ENCODE results near the gene JHY.

JHY gene

DNA sequence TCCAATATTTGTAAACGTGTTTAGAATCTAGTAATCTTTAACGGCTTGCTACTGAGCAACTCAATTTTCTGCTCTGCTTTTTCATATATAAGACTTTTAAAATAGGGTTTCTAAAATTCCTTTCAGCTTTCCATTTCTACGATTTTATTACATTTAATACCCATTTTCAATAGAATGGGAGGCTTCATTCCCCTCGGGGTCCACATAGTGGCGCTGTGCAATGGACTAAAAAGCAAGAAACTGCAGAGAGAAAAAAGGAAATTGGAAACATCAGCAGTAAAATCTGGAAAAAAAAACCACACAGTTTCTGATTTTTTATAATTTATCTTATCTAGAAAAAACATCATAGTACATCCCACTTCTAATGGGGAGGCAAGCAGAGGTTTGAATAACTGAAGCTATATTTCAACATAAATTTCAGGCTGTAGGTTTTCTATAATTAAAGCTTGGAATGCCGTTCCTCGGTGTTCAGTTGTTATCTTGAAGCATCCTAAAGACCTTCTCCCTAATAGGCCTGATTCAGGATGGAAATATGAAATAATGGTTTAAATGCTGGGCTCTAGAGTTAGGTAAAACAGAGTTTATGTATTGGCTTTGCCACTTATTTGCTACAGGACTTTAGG is 18.7 kb upstream of the JHY start:
- peak; percentile 48 for DNase-seq
- no peaks in the 10 kb centered on the region for H3K9me3 ChIP-seq (ENCODE audit: control insufficient read depth, low read length)
- H3K79me1 ChIP-seq (replicated peaks; ENCODE audit: low read length, poor library complexity, severe bottlenecking), result no peaks in the 10 kb centered on the region
- H3K9ac ChIP-seq (ENCODE audit: low read length), result peak overlapping the region; percentile 70
- H3K27ac ChIP-seq (ENCODE audit: low read length, poor library complexity, severe bottlenecking), result no peak overlapping the region
- no peak overlapping the region for H3K14ac ChIP-seq (ENCODE audit: low read length in 2 of 2)
- no peak overlapping the region for H3K4ac ChIP-seq (ENCODE audit: low read depth in 1 of 2, low read length in 2 of 2)
- no peak overlapping the region for H2BK5ac ChIP-seq (ENCODE audit: low read depth, low read length, poor library complexity, severe bottlenecking)
- no peak overlapping the region for H2AK5ac ChIP-seq (ENCODE audit: low read length, severe bottlenecking)
- whole genome bisulfite sequencing, result no CpG with 5 or more reads among the region's 7 CpGs
- H4K8ac ChIP-seq (ENCODE audit: low read length), result no peak overlapping the region
- no peaks in the 10 kb centered on the region for H3K36me3 ChIP-seq (ENCODE audit: control insufficient read depth in 1 of 2, insufficient read depth in 2 of 2, low read depth in 1 of 2, low read length in 2 of 2)
- no peak overlapping the region for H4K91ac ChIP-seq (ENCODE audit: low read length)
- no peak overlapping the region for H3K18ac ChIP-seq (ENCODE audit: low read depth in 1 of 2, low read length in 2 of 2)
- H3K4me2 ChIP-seq (ENCODE audit: low read length, poor library complexity, severe bottlenecking), result no peak overlapping the region
- H2AFZ ChIP-seq (ENCODE audit: low read depth, low read length), result no peak overlapping the region
- peaks cover 0 to 6% of the 10 kb centered on the region in 2 experiments for H3K27me3 ChIP-seq (ENCODE audit: control insufficient read depth in 1 of 2, insufficient read depth in 1 of 2, low read length in 2 of 2)
- H2BK12ac ChIP-seq (ENCODE audit: low read length in 2 of 2), result no peak overlapping the region
- H2BK120ac ChIP-seq (ENCODE audit: low read depth, low read length), result no peak overlapping the region
- no peaks in the 10 kb centered on the region for H3K4me1 ChIP-seq (ENCODE audit: control insufficient read depth, insufficient read depth, low read depth, low read length)
- H2BK15ac ChIP-seq (ENCODE audit: low read depth, poor library complexity, severe bottlenecking), result no peak overlapping the region
- no peak overlapping the region for H3K23ac ChIP-seq (ENCODE audit: low read length in 2 of 2)
- H3K4me3 ChIP-seq (ENCODE audit: insufficient read depth in 1 of 2, low read depth in 1 of 2, low read length in 2 of 2), result no peak overlapping the region

DNA sequence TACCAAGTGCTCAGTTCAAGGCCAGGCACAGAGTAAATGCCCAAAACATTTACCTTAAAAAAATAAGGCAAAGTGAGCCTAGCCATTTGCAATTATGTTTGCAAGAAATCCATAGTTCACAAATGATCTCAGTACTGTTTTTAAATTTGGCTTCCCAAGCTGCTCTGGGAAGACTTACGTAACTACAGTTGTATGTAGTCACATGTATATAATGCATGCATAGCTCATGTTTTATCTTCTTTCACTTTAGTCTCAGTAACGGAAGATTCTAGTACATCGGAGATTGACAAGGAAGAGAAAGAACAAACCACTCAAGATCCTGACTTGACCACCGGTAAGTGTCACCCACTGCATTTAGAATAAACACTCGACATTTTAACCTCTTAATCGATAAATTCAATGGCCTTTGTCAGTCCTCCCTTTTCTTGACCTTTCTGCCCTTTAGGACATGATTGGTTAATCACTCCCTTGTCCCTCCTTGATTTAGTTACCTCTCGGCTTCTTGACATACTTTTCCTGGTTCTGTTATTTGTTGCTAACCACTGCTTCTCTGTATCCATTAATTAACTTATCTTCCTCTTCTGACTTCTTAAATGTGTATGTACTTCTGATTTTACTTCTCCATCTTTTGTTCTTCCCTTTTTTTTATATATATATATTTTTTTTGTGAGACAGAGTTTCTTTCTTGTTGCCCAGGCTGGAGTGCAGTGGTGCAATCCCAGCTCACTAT is 18.0 kb upstream of the JHY start:
- Histone ChIP-seq H3K4ac (ENCODE audit: low read depth in 1 of 2, low read length in 2 of 2) (no peak overlapping the region), H2BK120ac (ENCODE audit: low read depth, low read length) (no peak overlapping the region), H4K91ac (ENCODE audit: low read length) (no peak overlapping the region), H4K8ac (ENCODE audit: low read length) (no peak overlapping the region), H2AFZ (ENCODE audit: low read depth, low read length) (no peak overlapping the region), H3K4me1 (ENCODE audit: control insufficient read depth, insufficient read depth, low read depth, low read length) (no peaks in the 10 kb centered on the region), H3K9me3 (ENCODE audit: control insufficient read depth, low read length) (no peaks in the 10 kb centered on the region), H3K4me2 (ENCODE audit: low read length, poor library complexity, severe bottlenecking) (no peak overlapping the region), H3K18ac (ENCODE audit: low read depth in 1 of 2, low read length in 2 of 2) (no peak overlapping the region), H2BK5ac (ENCODE audit: low read depth, low read length, poor library complexity, severe bottlenecking) (no peak overlapping the region), H3K9ac (ENCODE audit: low read length) (peak overlapping the region; percentile 70), H2BK12ac (ENCODE audit: low read length in 2 of 2) (no peak overlapping the region), H3K14ac (ENCODE audit: low read length in 2 of 2) (no peak overlapping the region), H2AK5ac (ENCODE audit: low read length, severe bottlenecking) (no peak overlapping the region), H2BK15ac (ENCODE audit: low read depth, poor library complexity, severe bottlenecking) (no peak overlapping the region), H3K4me3 (ENCODE audit: insufficient read depth in 1 of 2, low read depth in 1 of 2, low read length in 2 of 2) (no peak overlapping the region), H3K27ac (ENCODE audit: low read length, poor library complexity, severe bottlenecking) (no peak overlapping the region), H3K23ac (ENCODE audit: low read length in 2 of 2) (no peak overlapping the region), H3K27me3 (ENCODE audit: control insufficient read depth in 1 of 2, insufficient read depth in 1 of 2, low read length in 2 of 2) (peaks cover 0 to 6% of the 10 kb centered on the region in 2 experiments), H3K79me1 (replicated peaks; ENCODE audit: low read length, poor library complexity, severe bottlenecking) (no peaks in the 10 kb centered on the region), H3K36me3 (ENCODE audit: control insufficient read depth in 1 of 2, insufficient read depth in 2 of 2, low read depth in 1 of 2, low read length in 2 of 2) (no peaks in the 10 kb centered on the region)
- WGBS, result 91% methylated on average over 7 of the region's 7 CpGs
- no peak for DNase-seq

DNA sequence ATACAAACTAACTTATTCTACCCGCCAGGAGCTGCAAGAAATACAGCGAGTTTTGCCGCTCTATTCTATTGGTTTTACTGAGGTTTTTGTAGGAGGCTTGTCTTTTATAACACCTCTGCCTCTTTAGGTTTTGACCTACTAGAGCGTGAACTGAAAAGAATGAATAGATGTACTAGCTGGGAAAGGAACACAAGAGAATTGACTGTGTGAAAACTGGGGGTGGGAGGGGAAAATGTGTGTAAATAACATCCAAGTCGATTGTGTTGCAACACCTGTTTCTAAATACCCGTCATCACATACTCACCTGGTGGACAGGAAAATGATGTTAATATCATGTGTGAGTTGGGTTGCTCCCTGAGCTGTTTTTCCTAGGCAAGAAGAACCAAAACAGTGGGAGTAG is 12.9 kb upstream of the JHY start:
- Histone ChIP-seq H3K9me3 (ENCODE audit: control insufficient read depth, low read length) (no peaks in the 10 kb centered on the region), H3K9ac (ENCODE audit: low read length) (no peak overlapping the region), H2BK5ac (ENCODE audit: low read depth, low read length, poor library complexity, severe bottlenecking) (no peak overlapping the region), H2AFZ (ENCODE audit: low read depth, low read length) (no peak overlapping the region), H3K4ac (ENCODE audit: low read depth in 1 of 2, low read length in 2 of 2) (no peak overlapping the region), H3K18ac (ENCODE audit: low read depth in 1 of 2, low read length in 2 of 2) (no peak overlapping the region), H3K4me1 (ENCODE audit: control insufficient read depth, insufficient read depth, low read depth, low read length) (no peaks in the 10 kb centered on the region), H2BK15ac (ENCODE audit: low read depth, poor library complexity, severe bottlenecking) (no peak overlapping the region), H2BK12ac (ENCODE audit: low read length in 2 of 2) (no peak overlapping the region), H3K36me3 (ENCODE audit: control insufficient read depth in 1 of 2, insufficient read depth in 2 of 2, low read depth in 1 of 2, low read length in 2 of 2) (no peaks in the 10 kb centered on the region), H3K27ac (ENCODE audit: low read length, poor library complexity, severe bottlenecking) (no peak overlapping the region), H2BK120ac (ENCODE audit: low read depth, low read length) (no peak overlapping the region), H3K4me2 (ENCODE audit: low read length, poor library complexity, severe bottlenecking) (no peak overlapping the region), H3K23ac (ENCODE audit: low read length in 2 of 2) (no peak overlapping the region), H3K14ac (ENCODE audit: low read length in 2 of 2) (no peak overlapping the region), H3K79me1 (replicated peaks; ENCODE audit: low read length, poor library complexity, severe bottlenecking) (no peaks in the 10 kb centered on the region), H2AK5ac (ENCODE audit: low read length, severe bottlenecking) (no peak overlapping the region), H3K4me3 (ENCODE audit: insufficient read depth in 1 of 2, low read depth in 1 of 2, low read length in 2 of 2) (no peak overlapping the region), H4K8ac (ENCODE audit: low read length) (no peak overlapping the region), H4K91ac (ENCODE audit: low read length) (no peak overlapping the region), H3K27me3 (ENCODE audit: control insufficient read depth in 1 of 2, insufficient read depth in 1 of 2, low read length in 2 of 2) (no peaks in the 10 kb centered on the region)
- DNase-seq, result no peak
- 90% methylated on average over 5 of the region's 6 CpGs for WGBS

DNA sequence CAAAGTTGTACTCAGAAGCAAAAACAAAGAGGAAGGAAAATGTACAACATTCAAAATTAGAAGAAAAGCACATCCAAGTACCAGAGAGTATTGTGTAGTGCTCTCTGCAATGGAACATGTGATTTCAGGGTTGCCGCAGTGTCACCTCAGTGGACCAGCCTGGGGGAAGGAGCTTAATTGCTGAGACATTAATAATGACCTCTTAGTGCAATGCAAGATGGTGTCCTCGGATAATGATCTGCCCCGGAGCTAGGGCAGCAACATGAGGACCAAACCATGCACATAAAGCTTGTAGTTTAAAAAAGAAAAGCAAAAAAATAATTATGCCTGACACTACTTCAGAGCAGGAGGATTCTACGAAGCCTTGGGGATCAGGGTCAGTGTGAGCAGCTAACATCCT is 11.3 kb upstream of the JHY start:
- Histone ChIP-seq H3K4ac (ENCODE audit: low read depth in 1 of 2, low read length in 2 of 2) (no peak overlapping the region), H2BK5ac (ENCODE audit: low read depth, low read length, poor library complexity, severe bottlenecking) (no peak overlapping the region), H2AK5ac (ENCODE audit: low read length, severe bottlenecking) (no peak overlapping the region), H3K4me2 (ENCODE audit: low read length, poor library complexity, severe bottlenecking) (no peak overlapping the region), H3K9ac (ENCODE audit: low read length) (no peak overlapping the region), H3K9me3 (ENCODE audit: control insufficient read depth, low read length) (no peaks in the 10 kb centered on the region), H3K79me1 (replicated peaks; ENCODE audit: low read length, poor library complexity, severe bottlenecking) (no peaks in the 10 kb centered on the region), H3K18ac (ENCODE audit: low read depth in 1 of 2, low read length in 2 of 2) (no peak overlapping the region), H3K36me3 (ENCODE audit: control insufficient read depth in 1 of 2, insufficient read depth in 2 of 2, low read depth in 1 of 2, low read length in 2 of 2) (no peaks in the 10 kb centered on the region), H3K14ac (ENCODE audit: low read length in 2 of 2) (no peak overlapping the region), H2BK120ac (ENCODE audit: low read depth, low read length) (no peak overlapping the region), H2AFZ (ENCODE audit: low read depth, low read length) (no peak overlapping the region), H2BK12ac (ENCODE audit: low read length in 2 of 2) (no peak overlapping the region), H3K4me3 (ENCODE audit: insufficient read depth in 1 of 2, low read depth in 1 of 2, low read length in 2 of 2) (no peak overlapping the region), H2BK15ac (ENCODE audit: low read depth, poor library complexity, severe bottlenecking) (no peak overlapping the region), H4K91ac (ENCODE audit: low read length) (no peak overlapping the region), H3K23ac (ENCODE audit: low read length in 2 of 2) (no peak overlapping the region), H4K8ac (ENCODE audit: low read length) (no peak overlapping the region), H3K27me3 (ENCODE audit: control insufficient read depth in 1 of 2, insufficient read depth in 1 of 2, low read length in 2 of 2) (no peaks in the 10 kb centered on the region), H3K27ac (ENCODE audit: low read length, poor library complexity, severe bottlenecking) (no peak overlapping the region), H3K4me1 (ENCODE audit: control insufficient read depth, insufficient read depth, low read depth, low read length) (no peaks in the 10 kb centered on the region)
- no peak for DNase-seq
- WGBS, result 90% methylated on average over 2 of the region's 4 CpGs
